GM23338 (cell line): ENCODE measurements around the gene TYROBP. TPM values are rescaled to one million over a fixed set of nuclear protein-coding genes. Genes with fewer than 3 reads are reported as not detected.

Experiments
- ATAC-seq: fragments of 200-7000 bp; cut with Tn5 transposase; 3 replicates; pipeline ENCODE4 v1.9.1; 2020
- DNase-seq: peaks from one replicate; pipeline ENCODE4 v3.0.0-alpha.2; 2015; ENCODE audit warnings: low spot score
- H2AFZ ChIP-seq: fragments of 200-600 bp; sonication (generic); 2 replicates; pipeline ENCODE4 v1.8.0; 2016; ENCODE audit warnings: antibody characterized with exemption, mild to moderate bottlenecking, moderate library complexity
- H3F3A ChIP-seq: fragments of 200-600 bp; sonication (generic); replicated peaks from 2 replicates; pipeline ENCODE4 v1.8.0; 2017; ENCODE audit warnings: antibody characterized with exemption, mixed run types, low read depth
- H3K27ac ChIP-seq: fragments of 200-600 bp; sonication (generic); 2 replicates; pipeline ENCODE4 v1.6.1; 2016; ENCODE audit warnings: low read depth
- H3K27me3 ChIP-seq: fragments of 200-600 bp; sonication (generic); 2 replicates; pipeline ENCODE4 v1.8.0; 2016; ENCODE audit warnings: mild to moderate bottlenecking, mixed run types, moderate library complexity; ENCODE audit not compliant: insufficient read depth
- H3K36me3 ChIP-seq: fragments of 200-600 bp; sonication (generic); 2 replicates; pipeline ENCODE4 v1.8.0; 2016; ENCODE audit warnings: mild to moderate bottlenecking; ENCODE audit not compliant: insufficient read depth
- H3K4me1 ChIP-seq: fragments of 200-600 bp; sonication (generic); 2 replicates; pipeline ENCODE4 v1.8.0; 2016; ENCODE audit warnings: mild to moderate bottlenecking, moderate library complexity; ENCODE audit not compliant: insufficient read depth
- H3K4me2 ChIP-seq: fragments of 200-600 bp; sonication (generic); 2 replicates; pipeline ENCODE4 v1.7.1; 2017; ENCODE audit warnings: mixed run types
- H3K4me3 ChIP-seq: fragments of 200-600 bp; sonication (generic); 2 replicates; pipeline ENCODE4 v1.6.1; 2016; ENCODE audit warnings: mixed run types
- H3K79me2 ChIP-seq: fragments of 200-600 bp; sonication (generic); replicated peaks from 2 replicates; pipeline ENCODE4 v1.8.0; 2017; ENCODE audit warnings: mild to moderate bottlenecking; ENCODE audit not compliant: insufficient read depth
- H3K9me2 ChIP-seq: fragments of 200-600 bp; sonication (generic); 2 replicates; pipeline ENCODE4 v1.8.0; 2017; ENCODE audit not compliant: insufficient read depth
- H4K20me1 ChIP-seq: fragments of 200-600 bp; sonication (generic); replicated peaks from 2 replicates; pipeline ENCODE4 v1.8.0; 2017; ENCODE audit warnings: mild to moderate bottlenecking; ENCODE audit not compliant: insufficient read depth
- H3K27ac Mint-ChIP-seq: 2 replicates; pipeline ENCODE4 v1.8.0; 2020; ENCODE audit warnings: inconsistent platforms, mild to moderate bottlenecking, moderate library complexity, mixed read lengths
- H3K27me3 Mint-ChIP-seq: 3 replicates; pipeline ENCODE4 v1.8.0; 2022; ENCODE audit warnings: low read depth, mild to moderate bottlenecking, moderate library complexity, mixed read lengths, inconsistent platforms; ENCODE audit not compliant: insufficient read depth, poor library complexity
- H3K36me3 Mint-ChIP-seq: 3 replicates; pipeline ENCODE4 v1.8.0; 2021; ENCODE audit warnings: low read depth, mild to moderate bottlenecking, inconsistent platforms, moderate library complexity, mixed read lengths
- H3K4me1 Mint-ChIP-seq: 3 replicates; pipeline ENCODE4 v1.8.0; 2020; ENCODE audit warnings: mild to moderate bottlenecking, inconsistent platforms, mixed read lengths
- H3K4me3 Mint-ChIP-seq: 3 replicates; pipeline ENCODE4 v1.8.0; 2021; ENCODE audit warnings: moderate library complexity, mild to moderate bottlenecking, inconsistent platforms, mixed read lengths
- H3K9me3 Mint-ChIP-seq: 3 replicates; pipeline ENCODE4 v1.8.0; 2020; ENCODE audit warnings: moderate library complexity, mild to moderate bottlenecking, inconsistent platforms, mixed read lengths
- CREB1 ChIP-seq: fragments of 250-450 bp; sonication (Bioruptor Pico); IDR thresholded peaks from 2 replicates; pipeline ENCODE4 v1.5.0; 2020; ENCODE audit warnings: low read depth, mild to moderate bottlenecking, moderate library complexity
- CTCF ChIP-seq, 2 experiments: fragments of 200-600 bp in 1 of 2; sonication (generic) in 1 of 2; conservative IDR thresholded peaks; 2 replicates each; pipeline versions ENCODE4 v1.5.1 to v1.6.1; 2016 to 2017; ENCODE audit warnings: antibody characterized with exemption in 2 of 2, low read depth in 2 of 2, mild to moderate bottlenecking in 2 of 2, moderate library complexity in 1 of 2
- ETS1 ChIP-seq: IDR thresholded peaks from 2 replicates; pipeline ENCODE4 v1.6.1; 2016; ENCODE audit warnings: antibody characterized with exemption
- EZH2 ChIP-seq: fragments of 200-600 bp; sonication (generic); IDR thresholded peaks from one replicate; pipeline ENCODE4 v1.8.0; 2017; ENCODE audit warnings: antibody characterized with exemption, mild to moderate bottlenecking, low read depth; ENCODE audit not compliant: unreplicated experiment
- EZH2phosphoT487 ChIP-seq: fragments of 200-600 bp; sonication (generic); IDR thresholded peaks from one replicate; pipeline ENCODE4 v1.8.1; 2018; ENCODE audit warnings: antibody characterized with exemption; ENCODE audit not compliant: unreplicated experiment
- JUNB ChIP-seq: IDR thresholded peaks from one replicate; pipeline ENCODE4 v1.6.1; 2016; ENCODE audit warnings: antibody characterized with exemption; ENCODE audit not compliant: unreplicated experiment
- NANOG ChIP-seq: IDR thresholded peaks from 2 replicates; pipeline ENCODE4 v1.6.1; 2016; ENCODE audit warnings: antibody characterized with exemption, borderline replicate concordance
- POLR2AphosphoS5 ChIP-seq: IDR thresholded peaks from 2 replicates; pipeline ENCODE4 v1.6.1; 2016; ENCODE audit warnings: antibody characterized with exemption, low read depth
- REST ChIP-seq: IDR thresholded peaks from one replicate; pipeline ENCODE4 v1.6.1; 2018; ENCODE audit warnings: antibody characterized with exemption; ENCODE audit not compliant: unreplicated experiment
- STAT1 ChIP-seq: IDR thresholded peaks from one replicate; pipeline ENCODE4 v1.6.1; 2016; ENCODE audit warnings: antibody characterized with exemption; ENCODE audit not compliant: unreplicated experiment
- ZNF114 ChIP-seq: fragments of 250-450 bp; sonication (Bioruptor Pico); IDR thresholded peaks from 2 replicates; pipeline ENCODE4 v1.5.0; 2020; ENCODE audit warnings: mild to moderate bottlenecking, moderate library complexity
- ZNF331 ChIP-seq: fragments of 250-450 bp; sonication (Bioruptor Pico); IDR thresholded peaks from 2 replicates; pipeline ENCODE4 v1.5.0; 2020; ENCODE audit warnings: low read depth, mild to moderate bottlenecking, moderate library complexity
- ZNF462 ChIP-seq: fragments of 250-450 bp; sonication (Bioruptor Pico); IDR thresholded peaks from 2 replicates; pipeline ENCODE4 v1.5.0; 2020; ENCODE audit warnings: mild to moderate bottlenecking, moderate library complexity
- polyA plus RNA-seq: library from polyadenylated mRNA; unstranded; fragments of >200 nt; fragmentation: Nextera tagmentation; extraction: Ambion mirVana; gene quantifications from 2 replicates; pipeline ENCODE4 v1.2.1, GENCODE V29; 2016
- total RNA-seq: library from RNA; depleted of rRNA; stranded (reverse); fragments of >200 nt; shearing (Covaris generic); gene quantifications from 2 replicates; pipeline ENCODE4 v1.2.3, GENCODE V29; 2014

TYROBP gene
- total and polyA plus RNA-seq, 2 experiments from 2014 or later, result not detected

- H3F3A ChIP-seq, result peaks cover 10% of the 10 kb centered on the region; the same call in 1 of the 2 replicates
- no peak overlapping the region for H3K27ac ChIP-seq
- H2AFZ ChIP-seq, result peak overlapping the region; percentile 83; the same call in 1 of the 2 replicates
- H3K9me2 ChIP-seq, result no peaks in the 10 kb centered on the region
- no peaks in the 10 kb centered on the region for H3K79me2 ChIP-seq
- no peak overlapping the region for H3K4me2 ChIP-seq
- H3K27me3 Mint-ChIP-seq, result peaks cover 19% of the 10 kb centered on the region
- DNase-seq (no peak), ATAC-seq (peak; percentile 9)
- H3K4me3 ChIP-seq, result no peak overlapping the region
- H3K4me3 Mint-ChIP-seq, result no peak overlapping the region
- H3K27me3 ChIP-seq, result no peaks in the 10 kb centered on the region
- H3K9me3 Mint-ChIP-seq, result no peaks in the 10 kb centered on the region; the same call in 2 of the 3 replicates
- H3K4me1 Mint-ChIP-seq, result peaks cover 33% of the 10 kb centered on the region
- no peak for TF ChIP-seq JUNB
- TF ChIP-seq STAT1, result no peak
- TF ChIP-seq CTCF (conservative IDR thresholded peaks at IDR 0.05; ENCODE audit: low read depth in 2 of 2), result no peak
- TF ChIP-seq EZH2phosphoT487, result no peak
- no peak for TF ChIP-seq EZH2
- no peak for TF ChIP-seq CREB1 (CRISPR knock-in tag)
- no peak for TF ChIP-seq REST
- TF ChIP-seq ZNF462 (CRISPR knock-in tag), result no peak
- no peak for TF ChIP-seq POLR2AphosphoS5
- TF ChIP-seq ZNF331 (CRISPR knock-in tag), result no peak
- TF ChIP-seq ETS1, result no peak
- no peak for TF ChIP-seq NANOG
- no peak for TF ChIP-seq ZNF114 (CRISPR knock-in tag)
- no peaks in the 10 kb centered on the region for H3K36me3 ChIP-seq
- H3K27ac Mint-ChIP-seq, result 0 out of 2 replicates have a peak overlapping the region, but pooled peaks have one; percentile 47
- H3K4me1 ChIP-seq, result peaks cover 21% of the 10 kb centered on the region
- H3K36me3 Mint-ChIP-seq, result no peaks in the 10 kb centered on the region
- no peaks in the 10 kb centered on the region for H4K20me1 ChIP-seq
Observed at GRCh38 chr19:35907377-35907745, 734 bp downstream of the TYROBP start.
